H1 (cell line): ENCODE results near the gene DCHS1. TPM values are rescaled to one million over a fixed set of nuclear protein-coding genes. Genes with fewer than 3 reads are reported as not detected.

ENCODE experiments used
- ASH2L ChIP-seq: fragments of 200-600, 300-600 bp; sonication (generic); IDR thresholded peaks from one replicate; pipeline ENCODE4 v1.7.1; 2017; ENCODE audit warnings: low read length
- ATF3 ChIP-seq: IDR thresholded peaks from 2 replicates; pipeline ENCODE4 v1.6.1; 2011; ENCODE audit warnings: low read depth, mild to moderate bottlenecking, low read length; ENCODE audit not compliant: insufficient read depth
- CBX5 ChIP-seq: fragments of 300-800, 300-1000 bp; sonication (generic); IDR thresholded peaks from 2 replicates; pipeline ENCODE4 v1.7.1; 2016; ENCODE audit warnings: antibody characterized with exemption, low read length, low read depth
- CHD1 ChIP-seq: IDR thresholded peaks from 2 replicates; pipeline ENCODE4 v1.6.1; 2012; ENCODE audit warnings: low read depth, low read length, improper control_type of control experiment
- CTBP2 ChIP-seq: IDR thresholded peaks from 2 replicates; pipeline ENCODE4 v1.7.0; 2011; ENCODE audit warnings: borderline replicate concordance, mild to moderate bottlenecking, moderate library complexity, mixed read lengths, low read length; ENCODE audit not compliant: insufficient read depth, insufficient read length
- FOSL1 ChIP-seq: IDR thresholded peaks from 2 replicates; pipeline ENCODE4 v1.6.1; 2011; ENCODE audit warnings: mild to moderate bottlenecking, low read depth, low read length, moderate library complexity; ENCODE audit not compliant: insufficient read depth
- JUN ChIP-seq: IDR thresholded peaks from 2 replicates; pipeline ENCODE4 v1.6.1; 2011; ENCODE audit warnings: low read depth, mild to moderate bottlenecking, improper control_type of control experiment, low read length
- KDM5A ChIP-seq: fragments of 200-600 bp; IDR thresholded peaks from 2 replicates; pipeline ENCODE4 v1.7.1; 2012; ENCODE audit warnings: mild to moderate bottlenecking, low read length, inconsistent platforms, mixed read lengths
- POLR2A ChIP-seq, 2 experiments: IDR thresholded peaks; 1 replicate in 1 of 2; 2 replicates in 1 of 2; pipeline ENCODE4 v1.6.1; 2011; ENCODE audit warnings: low read depth in 2 of 2, low read length in 2 of 2, mild to moderate bottlenecking in 2 of 2; ENCODE audit errors: control extremely low read depth in 1 of 2
- POU5F1 ChIP-seq: IDR thresholded peaks from 2 replicates; pipeline ENCODE4 v1.6.1; 2011; ENCODE audit warnings: low read depth, mild to moderate bottlenecking, low read length, moderate library complexity
- RAD21 ChIP-seq, 2 experiments: IDR thresholded peaks in 1 of 2; conservative IDR thresholded peaks in 1 of 2; 2 replicates each; pipeline ENCODE4 v1.6.1; 2011; ENCODE audit warnings: low read depth in 2 of 2, low read length in 2 of 2, improper control_type of control experiment in 1 of 2, inconsistent platforms in 1 of 2, mild to moderate bottlenecking in 1 of 2, moderate library complexity in 1 of 2
- RBBP5 ChIP-seq: IDR thresholded peaks from 2 replicates; pipeline ENCODE4 v1.7.1; 2012; ENCODE audit warnings: low read depth, mild to moderate bottlenecking, inconsistent platforms, low read length, moderate library complexity, borderline replicate concordance
- SP1 ChIP-seq: IDR thresholded peaks from 2 replicates; pipeline ENCODE4 v1.6.1; 2011; ENCODE audit warnings: low read depth, low read length
- TBP ChIP-seq: IDR thresholded peaks from 2 replicates; pipeline ENCODE4 v1.6.1; 2011; ENCODE audit warnings: low read depth, low read length, improper control_type of control experiment
- TCF12 ChIP-seq: IDR thresholded peaks from 2 replicates; pipeline ENCODE4 v1.6.1; 2011; ENCODE audit warnings: low read depth, mild to moderate bottlenecking, low read length
- USF2 ChIP-seq: IDR thresholded peaks from 2 replicates; pipeline ENCODE4 v1.6.1; 2011; ENCODE audit warnings: low read length, improper control_type of control experiment
- YY1 ChIP-seq: IDR thresholded peaks from 2 replicates; pipeline ENCODE4 v1.6.1; 2011; ENCODE audit warnings: low read depth, mild to moderate bottlenecking, low read length
- ZNF274 ChIP-seq: IDR thresholded peaks from 2 replicates; pipeline ENCODE4 v1.7.0; 2012; ENCODE audit warnings: low read length, borderline replicate concordance; ENCODE audit errors: extremely low read depth
- polyA plus RNA-seq, 7 experiments: library from polyadenylated mRNA; depleted of rRNA in 3 of 7; stranded (reverse) in 5 of 7; unstranded in 2 of 7; fragments of >200 nt in 5 of 7; fragments of 200-250 nt in 2 of 7; gene quantifications; 1 replicate in 5 of 7; 2 replicates in 1 of 7; 4 replicates in 1 of 7; pipeline versions ENCODE4 v1.2.1 to v1.2.3, GENCODE V29; 2011 to 2013; ENCODE audit warnings: missing spikeins in 2 of 7, mixed read lengths in 2 of 7
- total RNA-seq: library from RNA; stranded (reverse); fragmentation: NEBNext Ultra II Directional; extraction: Animal tissue kit (Norgen Biotek cat#: 25700); gene quantifications from 2 replicates; pipeline ENCODE4 v1.2.1, GENCODE V29; 2021
- TF ChIP-seq, protein P1 (sequence below), 3 experiments: IDR thresholded peaks; 1 replicate in 2 of 3; 2 replicates in 1 of 3; pipeline versions ENCODE4 v1.5.1 to v1.6.1; 2011; ENCODE audit warnings: low read length in 3 of 3, mild to moderate bottlenecking in 3 of 3, inconsistent platforms in 2 of 3, low read depth in 1 of 3, moderate library complexity in 1 of 3; ENCODE audit not compliant: insufficient read depth in 1 of 3; ENCODE audit errors: control extremely low read depth in 1 of 3

DCHS1 gene
- total and polyA plus RNA-seq, 2 of the 8 experiments (the other 6 are each of a cell fraction or from before 2014, with no cell fraction given) = 8.2 to 10.5 TPM

DNA sequence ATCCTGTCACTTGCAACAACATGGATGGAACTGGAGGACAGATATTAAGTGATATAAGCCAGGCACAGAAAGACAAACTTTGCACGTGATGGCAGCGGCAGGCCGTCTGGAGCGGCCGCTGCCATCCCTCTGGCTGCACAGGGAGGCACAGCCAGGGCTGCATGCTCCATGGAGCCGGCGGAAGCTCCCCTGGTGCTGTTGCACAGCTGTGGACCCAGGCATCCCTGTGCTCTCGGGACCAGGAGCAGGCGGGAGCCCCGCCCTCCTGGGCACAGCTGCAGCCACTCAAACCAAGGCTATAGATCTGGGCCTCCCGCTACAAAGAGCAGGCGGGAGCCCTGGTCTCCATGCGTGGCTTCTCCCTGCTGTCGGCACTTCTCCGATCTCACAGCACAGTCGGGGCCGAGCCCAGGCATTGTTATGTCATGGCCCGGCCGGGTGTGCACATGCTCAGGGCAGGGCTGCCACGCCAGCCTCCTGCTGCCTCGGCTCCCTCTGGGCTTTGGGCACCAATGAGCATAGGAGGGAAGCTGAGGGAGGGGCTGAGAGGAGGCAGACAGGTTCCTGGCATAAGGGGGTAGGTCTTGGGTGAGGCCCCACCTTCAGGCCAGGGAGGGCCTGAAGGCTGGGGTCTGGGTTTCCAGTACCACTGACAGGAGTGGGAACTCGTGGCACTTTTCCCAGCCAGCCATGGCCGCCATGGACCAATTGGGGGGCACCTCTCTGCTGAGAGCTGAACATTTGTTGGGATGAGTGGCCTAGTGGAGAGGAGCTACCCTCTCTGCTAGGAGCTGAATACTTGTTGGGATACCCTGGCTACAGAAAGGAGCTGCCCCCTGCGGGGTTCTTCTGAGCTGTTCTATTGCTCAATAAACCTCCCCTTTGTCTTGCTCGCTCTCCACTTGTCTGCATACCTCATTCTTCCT is 68.9 kb downstream of the DCHS1 start (continued):
- TF ChIP-seq, protein P1, sequence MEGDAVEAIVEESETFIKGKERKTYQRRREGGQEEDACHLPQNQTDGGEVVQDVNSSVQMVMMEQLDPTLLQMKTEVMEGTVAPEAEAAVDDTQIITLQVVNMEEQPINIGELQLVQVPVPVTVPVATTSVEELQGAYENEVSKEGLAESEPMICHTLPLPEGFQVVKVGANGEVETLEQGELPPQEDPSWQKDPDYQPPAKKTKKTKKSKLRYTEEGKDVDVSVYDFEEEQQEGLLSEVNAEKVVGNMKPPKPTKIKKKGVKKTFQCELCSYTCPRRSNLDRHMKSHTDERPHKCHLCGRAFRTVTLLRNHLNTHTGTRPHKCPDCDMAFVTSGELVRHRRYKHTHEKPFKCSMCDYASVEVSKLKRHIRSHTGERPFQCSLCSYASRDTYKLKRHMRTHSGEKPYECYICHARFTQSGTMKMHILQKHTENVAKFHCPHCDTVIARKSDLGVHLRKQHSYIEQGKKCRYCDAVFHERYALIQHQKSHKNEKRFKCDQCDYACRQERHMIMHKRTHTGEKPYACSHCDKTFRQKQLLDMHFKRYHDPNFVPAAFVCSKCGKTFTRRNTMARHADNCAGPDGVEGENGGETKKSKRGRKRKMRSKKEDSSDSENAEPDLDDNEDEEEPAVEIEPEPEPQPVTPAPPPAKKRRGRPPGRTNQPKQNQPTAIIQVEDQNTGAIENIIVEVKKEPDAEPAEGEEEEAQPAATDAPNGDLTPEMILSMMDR (IDR thresholded peaks at IDR 0.05; ENCODE audit: control extremely low read depth in 1 of 3, insufficient read depth in 1 of 3, low read depth in 1 of 3, low read length in 3 of 3) = no peak
- TF ChIP-seq CBX5 = no peak
- TF ChIP-seq FOSL1 = no peak
- no peak for TF ChIP-seq JUN
- TF ChIP-seq ASH2L = peak; percentile 79
- TF ChIP-seq TBP = peak; percentile 24; the same call in 1 of the 2 replicates
- TF ChIP-seq SP1 = 0 out of 2 replicates have a peak, but pooled peaks have one; percentile 30
- no peak for TF ChIP-seq USF2
- TF ChIP-seq POU5F1 = no peak
- TF ChIP-seq RBBP5 = peak; percentile 58; the same call in 1 of the 2 replicates
- peak; percentile 46; the same call in 1 of the 2 replicates for TF ChIP-seq YY1
- no peak for TF ChIP-seq ATF3
- 0 out of 4 replicates have a peak, but pooled peaks of 1 of the 2 experiments have one; percentile 1 for TF ChIP-seq RAD21 (IDR thresholded peaks at IDR 0.05 in 1 of 2, conservative IDR thresholded peaks at IDR 0.05 in 1 of 2; ENCODE audit: low read depth in 2 of 2, low read length in 2 of 2)
- no peak for TF ChIP-seq TCF12
- no peak for TF ChIP-seq KDM5A
- no peak for TF ChIP-seq CHD1
- no peak for TF ChIP-seq CTBP2
- TF ChIP-seq ZNF274 = no peak
- TF ChIP-seq POLR2A (IDR thresholded peaks at IDR 0.05; ENCODE audit: control extremely low read depth in 1 of 2, low read depth in 2 of 2, low read length in 2 of 2) = no peak; a peak in 1 of 3 replicates
